HG03520 (cell line): ENCODE measurements around the gene ARL14.

Experiments
- ATAC-seq: cut with Tn5 transposase; IDR thresholded peaks from one replicate; pipeline ENCODE4 v1.9.1; 2021; ENCODE audit warnings: mild to moderate bottlenecking, moderate library complexity; ENCODE audit not compliant: unreplicated experiment

Gene ARL14

GRCh38 chr3:160676547-160677303, at the start of gene ARL14:
ARL14 (plus strand) TSS chr3:160677160; CDS start chr3:160677347, 187 bp downstream.
- no peak for ATAC-seq

GRCh38 chr3:160629491-160629890, 47.5 kb upstream of the ARL14 start:
- ATAC-seq = no peak

GRCh38 chr3:160633361-160634083, 43.4 kb upstream of the ARL14 start:
- ATAC-seq = no peak

GRCh38 chr3:160635213-160635612, 41.7 kb upstream of the ARL14 start:
- no peak for ATAC-seq

- ATAC-seq = no peak
Measured at GRCh38 chr3:160637086-160637485, 39.9 kb upstream of the ARL14 start.

GRCh38 chr3:160638184-160638583, 38.8 kb upstream of the ARL14 start:
- no peak for ATAC-seq

GRCh38 chr3:160641665-160642309, 35.2 kb upstream of the ARL14 start:
- ATAC-seq = no peak

GRCh38 chr3:160643994-160644393, 33.0 kb upstream of the ARL14 start:
- no peak for ATAC-seq

- ATAC-seq = no peak
Measured at GRCh38 chr3:160644491-160644890, 32.5 kb upstream of the ARL14 start.

- no peak for ATAC-seq
Measured at GRCh38 chr3:160648701-160649100, 28.3 kb upstream of the ARL14 start.

GRCh38 chr3:160649596-160649995, 27.4 kb upstream of the ARL14 start:
- ATAC-seq = no peak

- no peak for ATAC-seq
Measured at GRCh38 chr3:160653512-160653911, 23.4 kb upstream of the ARL14 start.

- ATAC-seq = no peak
Measured at GRCh38 chr3:160660902-160661301, 16.1 kb upstream of the ARL14 start.

GRCh38 chr3:160661660-160662059, 15.3 kb upstream of the ARL14 start:
- ATAC-seq = no peak

GRCh38 chr3:160665231-160665630, 11.7 kb upstream of the ARL14 start:
- ATAC-seq = peak; percentile 48

GRCh38 chr3:160665784-160666526, 11.0 kb upstream of the ARL14 start:
- ATAC-seq = peak; percentile 69

GRCh38 chr3:160667452-160667851, 9.5 kb upstream of the ARL14 start:
- ATAC-seq = no peak

GRCh38 chr3:160668454-160668853, 8.5 kb upstream of the ARL14 start:
- ATAC-seq = no peak

- peak; percentile 97 for ATAC-seq
Measured at GRCh38 chr3:160671231-160671630, 5.7 kb upstream of the ARL14 start.

GRCh38 chr3:160671995-160672394, 5.0 kb upstream of the ARL14 start:
- ATAC-seq = no peak

GRCh38 chr3:160673188-160673587, 3.8 kb upstream of the ARL14 start:
- no peak for ATAC-seq
